ENCODE results near the gene SRPK2.
"Not testable (repeated sequence)": the region's sequence is repeated elsewhere in the genome, so short reads cannot be mapped to it uniquely, and the experiment has no call there.

SRPK2 gene

GRCh38 chr7:105388356-105389087, at the start of gene SRPK2:
SRPK2 (minus strand) TSS chr7:105388921.
- FAIRE-seq: no peak

- FAIRE-seq: no peak
These were observed 49.5 kb upstream of the SRPK2 start for GRCh38 chr7:105438254-105438653.

GRCh38 chr7:105437356-105437755, 48.6 kb upstream of the SRPK2 start:
- FAIRE-seq: not testable (repeated sequence)

GRCh38 chr7:105429746-105430612, 41.3 kb upstream of the SRPK2 start:
- FAIRE-seq: no peak

GRCh38 chr7:105426606-105427146, 38.0 kb upstream of the SRPK2 start:
- no peak for FAIRE-seq

- FAIRE-seq: no peak
These were observed 35.3 kb upstream of the SRPK2 start for GRCh38 chr7:105423987-105424386.

- FAIRE-seq: no peak
These were observed 25.2 kb upstream of the SRPK2 start for GRCh38 chr7:105413887-105414437.

- FAIRE-seq: not testable (repeated sequence)
These were observed 22.1 kb upstream of the SRPK2 start for GRCh38 chr7:105410774-105411173.

- FAIRE-seq: not testable (repeated sequence)
These were observed 21.1 kb upstream of the SRPK2 start for GRCh38 chr7:105409775-105410174.

GRCh38 chr7:105408791-105409410, 20.2 kb upstream of the SRPK2 start:
- FAIRE-seq: no peak

- no peak for FAIRE-seq
These were observed 14.4 kb upstream of the SRPK2 start for GRCh38 chr7:105403128-105403527.

- FAIRE-seq: no peak
These were observed 13.7 kb upstream of the SRPK2 start for GRCh38 chr7:105402221-105403095.

GRCh38 chr7:105399043-105399725, 10.5 kb upstream of the SRPK2 start:
- FAIRE-seq: no peak

GRCh38 chr7:105396566-105396965, 7.8 kb upstream of the SRPK2 start:
- FAIRE-seq: no peak

- FAIRE-seq: no peak
These were observed 2.7 kb upstream of the SRPK2 start for GRCh38 chr7:105391429-105391828.

GRCh38 chr7:105389889-105390288, 1.2 kb upstream of the SRPK2 start:
- FAIRE-seq: no peak

- no peak for FAIRE-seq
These were observed 448 bp upstream of the SRPK2 start for GRCh38 chr7:105389088-105389650.

GRCh38 chr7:105387508-105388355, 989 bp downstream of the SRPK2 start:
- FAIRE-seq: no peak

- no peak for FAIRE-seq
These were observed 10.8 kb downstream of the SRPK2 start for GRCh38 chr7:105377903-105378302.

Measured in endometrium (tissue), 2 donors.